NCI-H2171 (cell line): Measurements from ENCODE around the gene BTNL2.
"Not testable (repeated sequence)": the region's sequence is repeated elsewhere in the genome, so short reads cannot be mapped to it uniquely, and the experiment has no call there.

Source experiments
- DNase-seq: peaks from one replicate; lab custom pipeline; 2025; lab: John Stamatoyannopoulos, UW

BTNL2 gene

DNA sequence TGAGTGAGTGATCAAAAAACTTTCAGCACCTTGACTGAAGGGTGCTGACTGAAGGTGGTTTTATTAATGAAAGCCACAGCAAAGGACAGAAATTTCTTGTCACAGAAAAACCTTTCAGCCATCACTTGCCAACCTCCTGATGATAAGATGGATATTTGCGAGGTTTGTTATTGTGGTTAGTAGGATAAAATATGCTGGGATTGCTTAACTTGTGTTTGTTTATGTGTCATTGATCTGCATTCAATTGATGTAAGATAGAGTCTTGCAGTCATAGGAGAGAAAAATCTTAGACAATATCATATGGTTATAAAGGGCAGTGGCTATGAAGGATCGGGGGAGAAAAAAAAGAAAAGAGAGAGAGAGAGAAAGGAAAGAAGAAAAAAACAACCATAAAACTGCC lies 36.5 kb downstream of the BTNL2 start:
- no peak for DNase-seq

GRCh38 chr6:32369660-32370059 lies 37.3 kb downstream of the BTNL2 start:
- DNase-seq: no peak

GRCh38 chr6:32367644-32368043 lies 39.3 kb downstream of the BTNL2 start:
- DNase-seq: no peak

GRCh38 chr6:32359225-32359624 lies 47.8 kb downstream of the BTNL2 start:
- not testable (repeated sequence) for DNase-seq

GRCh38 chr6:32358548-32358947 lies 48.4 kb downstream of the BTNL2 start:
- not testable (repeated sequence) for DNase-seq

- DNase-seq: no peak
Observed at GRCh38 chr6:32355018-32355417, 52.0 kb downstream of the BTNL2 start.

GRCh38 chr6:32353348-32353747 lies 53.6 kb downstream of the BTNL2 start:
- DNase-seq: no peak
